NCI-H82 treated with DMSO at 0.1 percent for 48 hours (cell line): Measurements from ENCODE around the gene SALL1.

ENCODE experiments used
- DNase-seq: peaks from one replicate; lab custom pipeline; 2025; ENCODE audit not compliant: unreplicated experiment; lab: John Stamatoyannopoulos, UW

The SALL1 gene

DNA sequence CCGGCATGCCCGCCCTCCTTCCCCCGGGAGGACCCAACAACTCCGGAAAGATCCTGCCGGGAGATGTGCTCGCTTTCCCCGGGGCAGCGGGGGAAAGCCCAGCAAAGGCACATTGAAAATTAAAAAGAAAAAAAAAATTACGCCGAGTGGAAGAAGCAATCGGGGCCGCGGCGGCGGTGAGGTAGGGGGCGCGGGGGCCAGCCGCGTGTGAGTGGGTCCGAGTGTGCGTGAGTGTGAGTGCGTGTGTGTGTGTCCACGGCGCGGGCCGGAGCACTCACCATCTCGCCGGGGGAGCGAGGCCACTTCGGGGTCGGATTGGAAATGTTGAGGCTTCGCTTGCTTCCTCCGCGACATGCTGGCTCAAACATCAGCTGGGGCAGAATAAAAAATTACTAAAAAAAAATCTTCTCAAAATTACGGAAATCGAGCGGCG, at the start of gene SALL1:
SALL1 (minus strand) TSS at position 383 of the 433 bp plus-strand sequence; CDS start at position 354, 29 bp downstream.
- no peak for DNase-seq

GRCh38 chr16:51200793-51201192, 49.7 kb upstream of the SALL1 start:
- no peak for DNase-seq

- DNase-seq: no peak
Observed at GRCh38 chr16:51197953-51198748, 47.1 kb upstream of the SALL1 start.

DNA sequence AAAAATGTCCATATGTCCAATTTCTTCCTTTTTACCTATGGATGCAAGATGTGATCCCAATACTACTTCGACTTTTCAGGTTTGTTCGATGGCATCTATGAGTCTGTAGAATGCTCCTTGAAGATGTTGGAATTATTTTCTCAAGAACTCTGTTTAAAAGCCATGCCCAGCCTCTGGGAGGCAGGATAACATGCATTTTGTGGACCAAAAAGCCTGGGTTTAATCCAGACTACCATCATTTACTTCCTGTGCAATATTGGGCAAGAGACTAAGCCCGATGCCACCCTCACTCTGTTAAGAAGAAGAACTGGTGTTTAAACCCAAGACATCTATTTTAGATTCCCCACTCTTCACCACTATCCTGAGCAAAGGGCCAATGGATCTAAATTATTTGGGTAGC, 42.8 kb upstream of the SALL1 start:
- DNase-seq: no peak

DNA sequence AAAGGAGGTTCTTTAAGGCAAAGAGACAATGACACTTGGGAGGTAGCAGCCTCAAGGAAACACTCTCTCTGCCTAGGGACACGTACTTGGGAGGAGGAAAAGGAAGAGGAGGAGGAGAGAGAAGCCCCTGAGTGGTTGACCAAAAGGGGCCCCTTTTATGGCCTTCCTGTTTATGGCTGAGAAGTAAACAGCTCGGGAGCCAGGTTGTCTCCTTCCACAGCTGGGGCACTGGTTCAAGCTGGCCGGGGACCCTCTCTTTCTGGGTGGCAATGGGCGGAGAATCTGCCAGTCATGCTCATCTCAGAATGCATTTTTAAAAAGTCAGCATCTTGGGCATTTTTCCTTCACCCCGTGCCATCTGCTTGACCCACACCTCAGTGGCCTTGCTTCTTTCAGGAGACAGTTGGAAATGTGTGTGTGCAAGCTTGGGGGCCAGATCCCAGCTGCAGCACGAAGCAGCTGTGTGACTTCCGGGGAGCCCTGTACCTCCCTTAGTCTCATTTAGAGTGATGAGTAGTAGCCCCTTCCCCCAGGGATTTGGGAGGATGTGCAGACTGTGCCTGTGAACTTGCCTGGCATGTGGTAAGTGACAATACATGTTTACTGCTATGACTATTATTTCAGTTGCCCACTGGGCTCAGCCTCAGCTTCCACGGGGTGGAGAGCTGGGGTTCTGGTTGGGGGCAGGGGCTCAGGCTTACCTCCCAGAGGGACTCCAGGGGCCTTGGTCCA, 33.8 kb upstream of the SALL1 start:
- DNase-seq: no peak

DNA sequence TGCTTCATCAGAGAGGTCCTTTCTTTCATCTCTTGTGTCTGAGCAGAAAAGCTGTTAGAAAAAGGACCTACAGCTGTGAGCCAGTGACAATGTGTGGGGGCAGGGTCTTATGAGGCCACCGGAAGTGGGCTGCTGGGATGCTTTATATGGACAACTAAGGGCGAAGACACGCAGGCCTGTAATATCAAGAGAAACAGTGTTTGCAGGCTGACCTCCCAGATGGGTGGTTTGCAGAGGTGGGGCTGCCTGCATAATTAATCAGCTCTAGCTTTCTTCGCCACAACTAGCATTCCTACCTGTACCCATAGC, 30.4 kb upstream of the SALL1 start:
- no peak for DNase-seq

DNA sequence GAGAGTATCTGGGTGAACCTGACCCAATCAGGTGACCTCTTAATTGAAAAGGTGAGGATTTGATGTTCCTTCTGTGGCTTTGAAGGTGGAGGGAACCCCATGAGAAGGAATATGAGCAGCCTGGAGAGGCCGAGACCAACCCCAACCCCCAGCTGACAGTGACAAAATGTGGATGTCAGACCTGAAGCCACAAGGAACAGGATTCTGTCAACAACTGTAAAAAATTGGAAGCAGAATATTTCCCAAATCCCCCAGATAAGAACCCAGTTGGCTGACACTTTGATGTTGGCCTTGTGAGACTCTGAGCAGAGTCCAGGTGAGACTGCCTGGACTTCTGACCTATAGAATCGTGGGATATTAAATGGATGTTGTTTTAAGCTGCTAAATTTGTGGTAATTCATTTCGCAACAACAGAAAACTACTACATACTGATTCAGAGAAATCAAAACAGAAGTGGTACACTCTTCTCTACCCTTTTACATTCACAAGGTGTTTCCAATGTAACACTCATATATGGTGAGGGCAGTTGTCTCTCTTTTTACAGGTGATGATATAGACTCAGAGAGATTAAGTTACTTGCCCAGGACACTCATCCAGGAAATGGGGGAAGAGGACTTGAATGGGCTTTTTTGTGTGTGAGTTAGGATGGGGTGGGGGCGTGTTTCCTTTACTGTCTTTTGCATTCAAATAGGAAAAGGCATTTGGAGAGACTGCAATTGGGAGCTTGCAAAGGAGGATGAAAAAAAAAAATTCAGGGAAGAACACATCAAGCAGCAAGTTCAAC, 29.8 kb upstream of the SALL1 start:
- no peak for DNase-seq

GRCh38 chr16:51175081-51175480, 24.0 kb upstream of the SALL1 start:
- no peak for DNase-seq

DNA sequence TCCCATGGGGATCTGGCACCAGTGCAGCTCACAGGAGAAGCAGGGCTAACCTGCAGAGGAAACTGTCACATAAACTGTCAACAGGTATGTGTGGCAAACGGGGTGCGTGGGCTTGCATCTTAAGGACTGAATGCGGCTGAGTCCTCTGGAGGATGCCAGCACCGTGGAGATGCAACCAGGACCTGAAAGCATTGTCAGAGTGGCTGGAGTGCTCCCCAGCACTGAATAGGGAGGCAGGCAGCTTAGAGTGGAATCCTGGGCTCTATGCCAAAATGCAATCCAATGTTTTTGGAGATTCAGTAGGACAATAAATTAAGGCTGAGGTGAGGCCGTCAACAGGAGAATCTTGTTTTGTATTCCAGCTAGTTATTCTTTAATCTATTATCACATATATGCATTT, 21.3 kb upstream of the SALL1 start:
- no peak for DNase-seq

DNA sequence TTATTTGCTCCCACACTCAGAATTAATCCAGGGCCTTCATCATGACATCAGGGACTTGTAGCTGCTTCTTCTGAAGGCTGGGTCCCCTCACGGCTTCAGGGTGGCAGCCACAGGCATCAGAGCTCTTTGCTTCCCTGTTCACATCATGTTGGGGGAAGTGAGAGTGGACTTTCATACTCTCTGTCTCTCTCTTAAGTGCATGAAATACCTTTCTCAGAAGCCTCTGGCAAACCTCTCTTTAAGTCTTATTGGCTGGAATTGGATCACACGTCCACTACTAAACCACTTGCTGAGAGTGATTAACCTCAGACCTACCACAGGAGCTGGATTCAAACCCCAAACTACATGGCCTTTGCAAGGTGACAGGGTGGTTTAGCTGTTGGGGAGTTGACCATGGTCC, 17.7 kb upstream of the SALL1 start:
- DNase-seq: no peak

DNA sequence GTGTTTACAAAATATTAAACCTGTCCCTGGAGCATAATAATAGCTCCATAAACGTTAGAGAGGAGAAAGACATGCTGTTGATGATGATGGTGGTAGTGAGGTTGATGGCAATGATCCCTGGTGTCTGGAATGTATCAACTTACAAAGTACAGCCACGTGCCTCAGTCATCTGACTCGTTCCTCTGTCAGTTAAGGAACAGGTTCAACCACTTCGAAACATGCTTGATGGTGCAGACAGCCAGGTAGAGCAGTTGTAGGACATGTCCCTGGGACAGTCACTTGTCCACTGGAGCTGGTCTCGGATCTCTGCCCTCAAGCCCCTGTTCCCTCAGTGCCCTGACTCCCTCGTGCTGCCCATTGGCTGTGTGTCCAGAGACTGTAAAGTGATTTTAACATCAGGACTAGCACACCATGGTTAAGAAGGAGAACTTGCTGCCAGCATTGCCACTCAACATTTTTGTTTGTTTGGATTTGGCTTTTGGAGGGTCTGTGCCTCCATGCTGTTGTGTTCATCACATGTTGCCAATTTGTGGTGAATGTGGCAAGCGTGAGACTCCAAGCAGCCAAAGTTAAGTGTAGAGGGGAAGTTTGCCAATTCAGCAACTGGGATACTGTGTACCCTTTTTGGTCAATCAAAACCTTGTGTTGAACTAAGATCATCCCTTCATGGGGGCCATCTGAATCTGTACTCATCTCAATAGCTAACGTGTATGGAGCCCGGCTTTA, 16.3 kb upstream of the SALL1 start:
- DNase-seq: no peak

DNA sequence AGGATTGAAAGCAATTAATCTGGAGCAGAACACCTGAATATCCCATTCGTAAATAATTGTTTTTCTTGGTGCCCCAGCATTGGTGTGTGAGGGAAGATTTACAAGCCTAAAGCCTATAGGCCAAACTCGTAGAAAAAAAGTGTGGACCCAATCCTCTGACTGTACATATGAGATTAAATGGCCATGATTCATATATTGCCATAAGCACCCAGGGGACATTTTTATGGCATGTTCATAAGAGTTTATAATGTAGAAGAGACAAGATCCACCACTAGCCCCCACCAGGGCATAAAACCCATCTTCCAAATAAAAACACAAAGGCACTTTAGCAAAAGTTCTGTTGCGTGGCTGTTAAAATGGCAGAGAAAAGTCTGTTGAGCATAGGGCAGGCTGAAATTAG, 15.5 kb upstream of the SALL1 start:
- DNase-seq: no peak

- no peak for DNase-seq
Observed at GRCh38 chr16:51166091-51166490, 15.0 kb upstream of the SALL1 start.

DNA sequence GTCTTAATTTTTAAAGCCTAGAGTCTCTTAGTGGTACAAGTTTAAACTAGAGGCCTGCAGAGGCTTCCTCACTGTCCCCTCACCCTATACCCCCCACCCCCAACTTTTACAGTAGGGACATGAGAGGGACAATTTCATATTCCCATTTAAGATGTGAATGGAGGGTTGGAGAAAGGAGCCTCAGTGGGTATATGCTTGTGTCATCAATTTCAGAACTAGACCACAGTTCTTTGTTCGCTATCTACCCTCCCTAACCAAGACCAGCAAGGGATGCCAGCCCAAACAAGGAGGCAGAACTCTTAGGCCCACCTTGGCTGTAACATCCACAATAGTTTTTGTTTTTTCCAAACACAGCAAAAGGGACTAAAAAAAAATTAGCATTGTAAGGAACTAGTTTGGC, 14.0 kb upstream of the SALL1 start:
- no peak for DNase-seq

GRCh38 chr16:51164574-51164973, 13.5 kb upstream of the SALL1 start:
- no peak for DNase-seq

DNA sequence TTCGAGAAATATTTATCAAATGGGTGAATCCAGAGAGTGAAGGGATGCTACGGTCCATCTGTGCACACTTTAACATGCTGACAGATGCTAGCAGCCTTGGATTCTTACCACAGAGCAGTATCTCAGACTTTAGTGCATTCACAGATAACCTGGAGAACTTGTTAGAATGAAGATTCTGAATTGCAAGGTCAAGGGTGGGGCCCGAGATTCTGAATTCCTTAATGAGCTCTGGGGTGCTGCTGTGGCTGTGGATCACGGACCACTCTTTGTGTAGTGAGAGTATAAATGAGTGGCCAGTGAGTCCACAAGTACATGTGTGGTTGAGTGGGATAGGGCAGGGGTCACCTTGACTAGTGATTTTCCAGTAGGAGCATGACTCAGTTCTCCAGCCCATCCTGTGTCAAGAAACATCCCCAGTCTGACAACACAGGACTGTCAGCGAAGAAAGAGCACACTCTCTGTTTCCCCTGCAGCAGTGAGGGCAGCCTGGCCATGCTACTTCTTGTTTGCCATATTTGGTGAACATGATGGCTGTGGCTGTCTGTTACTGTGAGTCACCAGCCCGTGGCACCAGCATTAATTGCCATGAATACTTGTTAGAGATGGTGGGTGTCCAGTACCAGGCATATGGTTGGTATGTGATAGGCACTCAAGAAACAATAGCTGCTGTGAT, 13.0 kb upstream of the SALL1 start:
- DNase-seq: no peak

- DNase-seq: no peak
Observed at GRCh38 chr16:51163366-51163765, 12.3 kb upstream of the SALL1 start.

- no peak for DNase-seq
Observed at GRCh38 chr16:51161440-51162195, 10.5 kb upstream of the SALL1 start.

DNA sequence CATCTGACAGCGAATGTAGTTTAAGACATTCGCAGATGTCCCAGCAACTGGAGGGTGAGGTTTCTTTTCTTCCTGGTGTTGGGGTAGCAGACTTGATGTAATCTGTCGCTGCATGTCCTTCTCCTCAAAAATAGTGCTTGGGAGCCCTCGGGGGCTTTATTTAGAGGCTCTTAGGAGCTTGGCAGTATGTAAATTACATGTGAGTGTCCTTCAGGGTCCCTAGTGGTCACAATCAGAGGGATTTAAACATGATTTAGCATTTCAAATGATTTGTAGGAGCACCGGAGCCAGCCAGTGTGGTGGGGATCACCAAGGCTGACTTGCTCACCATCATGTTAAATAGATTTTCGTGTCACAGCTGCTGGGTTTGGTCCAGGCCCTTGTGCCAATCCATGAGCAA, 8.8 kb upstream of the SALL1 start:
- no peak for DNase-seq

- no peak for DNase-seq
Observed at GRCh38 chr16:51159296-51159695, 8.2 kb upstream of the SALL1 start.
